ENCODE results near the gene UQCR11.

DNA sequence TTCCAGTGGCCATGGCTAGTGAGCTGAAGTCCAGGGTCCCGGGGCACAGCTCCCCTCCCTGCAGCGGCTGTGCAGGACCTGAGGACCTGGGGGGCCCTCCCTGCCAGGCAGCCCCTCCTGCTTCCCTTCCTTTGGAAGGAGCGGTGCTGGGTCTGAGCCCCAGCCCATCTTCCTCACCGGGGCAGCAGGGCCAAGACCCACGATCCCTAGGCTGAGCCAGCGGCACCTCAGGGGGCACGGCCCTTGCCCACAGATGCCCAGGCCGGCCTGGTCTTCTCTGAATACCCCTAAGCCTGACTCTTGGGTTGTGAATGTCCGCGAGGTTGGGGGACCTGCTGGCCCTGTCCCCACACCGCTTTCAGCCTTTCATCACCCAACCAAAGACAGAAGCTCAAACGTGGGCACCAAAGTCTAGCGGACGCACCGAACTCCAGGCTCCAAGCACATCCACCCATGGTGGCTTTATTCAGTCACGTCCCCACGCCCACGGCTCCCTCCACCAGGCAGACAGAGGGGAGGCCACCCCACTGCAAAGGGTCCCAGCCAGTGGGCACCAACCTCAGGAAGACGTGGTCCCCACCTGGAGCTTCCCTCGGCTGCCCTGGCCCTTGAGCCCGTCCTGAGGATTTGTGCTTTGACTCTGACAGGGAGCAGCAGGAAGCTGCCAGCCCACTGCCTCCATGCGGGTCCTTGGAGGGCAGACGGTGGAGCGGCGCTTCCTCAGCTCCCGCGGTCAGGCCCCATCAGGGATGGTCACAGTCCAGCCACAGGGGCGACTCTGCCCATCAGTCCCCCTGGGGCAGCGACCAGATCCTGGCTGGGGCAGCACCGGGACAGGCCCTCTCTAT, 28.8 kb downstream of the UQCR11 start:
- TF ChIP-seq, protein P1, sequence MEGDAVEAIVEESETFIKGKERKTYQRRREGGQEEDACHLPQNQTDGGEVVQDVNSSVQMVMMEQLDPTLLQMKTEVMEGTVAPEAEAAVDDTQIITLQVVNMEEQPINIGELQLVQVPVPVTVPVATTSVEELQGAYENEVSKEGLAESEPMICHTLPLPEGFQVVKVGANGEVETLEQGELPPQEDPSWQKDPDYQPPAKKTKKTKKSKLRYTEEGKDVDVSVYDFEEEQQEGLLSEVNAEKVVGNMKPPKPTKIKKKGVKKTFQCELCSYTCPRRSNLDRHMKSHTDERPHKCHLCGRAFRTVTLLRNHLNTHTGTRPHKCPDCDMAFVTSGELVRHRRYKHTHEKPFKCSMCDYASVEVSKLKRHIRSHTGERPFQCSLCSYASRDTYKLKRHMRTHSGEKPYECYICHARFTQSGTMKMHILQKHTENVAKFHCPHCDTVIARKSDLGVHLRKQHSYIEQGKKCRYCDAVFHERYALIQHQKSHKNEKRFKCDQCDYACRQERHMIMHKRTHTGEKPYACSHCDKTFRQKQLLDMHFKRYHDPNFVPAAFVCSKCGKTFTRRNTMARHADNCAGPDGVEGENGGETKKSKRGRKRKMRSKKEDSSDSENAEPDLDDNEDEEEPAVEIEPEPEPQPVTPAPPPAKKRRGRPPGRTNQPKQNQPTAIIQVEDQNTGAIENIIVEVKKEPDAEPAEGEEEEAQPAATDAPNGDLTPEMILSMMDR (IDR thresholded peaks at IDR 0.05), result no peak
- no peak for TF ChIP-seq POLR2A (IDR thresholded peaks at IDR 0.05)
